H9 (cell line): ENCODE results near the gene TSC22D1. TPM values are rescaled to one million over a fixed set of nuclear protein-coding genes. Genes with fewer than 3 reads are reported as not detected.
A peak's percentile ranks its signal among the peaks of the same experiment; 100 is the strongest.

Experiments
- DNase-seq: peaks from one replicate; pipeline ENCODE4 v3.0.0-alpha.2; 2017
- H2AFZ ChIP-seq: one replicate; pipeline ENCODE4 v1.6.1; 2013; ENCODE audit warnings: mild to moderate bottlenecking, low read length, control low read depth, moderate library complexity
- H2AK5ac ChIP-seq: 2 replicates; pipeline ENCODE4 v1.6.1; 2013; ENCODE audit warnings: low read length, control low read depth, mixed read lengths; ENCODE audit not compliant: insufficient read length
- H2BK120ac ChIP-seq: one replicate; pipeline ENCODE4 v1.6.1; 2013; ENCODE audit warnings: low read depth, mild to moderate bottlenecking, low read length, control low read depth, inconsistent platforms; ENCODE audit not compliant: poor library complexity, severe bottlenecking
- H2BK12ac ChIP-seq: 2 replicates; pipeline ENCODE4 v1.6.1; 2013; ENCODE audit warnings: low read length, control low read depth, mixed read lengths, low read depth; ENCODE audit not compliant: insufficient read length
- H2BK15ac ChIP-seq: 2 replicates; pipeline ENCODE4 v1.6.1; 2013; ENCODE audit warnings: low read depth, low read length, control low read depth
- H2BK20ac ChIP-seq: one replicate; pipeline ENCODE4 v1.6.1; 2013; ENCODE audit warnings: low read depth, mild to moderate bottlenecking, low read length, control low read depth, inconsistent platforms; ENCODE audit not compliant: poor library complexity, severe bottlenecking
- H2BK5ac ChIP-seq: 2 replicates; pipeline ENCODE4 v1.6.1; 2013; ENCODE audit warnings: low read length, control low read depth, mixed read lengths; ENCODE audit not compliant: insufficient read length
- H3K14ac ChIP-seq: 2 replicates; pipeline ENCODE4 v1.6.1; 2013; ENCODE audit warnings: low read length, control low read depth; ENCODE audit not compliant: insufficient read depth
- H3K18ac ChIP-seq: 2 replicates; pipeline ENCODE4 v1.6.1; 2013; ENCODE audit warnings: low read depth, mild to moderate bottlenecking, mixed read lengths, low read length, control low read depth; ENCODE audit not compliant: insufficient read length
- H3K23ac ChIP-seq: 2 replicates; pipeline ENCODE4 v1.6.1; 2013; ENCODE audit warnings: low read length, control low read depth, mixed read lengths, low read depth; ENCODE audit not compliant: insufficient read length
- H3K23me2 ChIP-seq: 2 replicates; pipeline ENCODE4 v1.6.1; 2013; ENCODE audit warnings: low read depth, mild to moderate bottlenecking, mixed read lengths, low read length, control low read depth; ENCODE audit not compliant: insufficient read length, poor library complexity, severe bottlenecking
- H3K27ac ChIP-seq: 2 replicates; pipeline ENCODE4 v1.5.1; 2013; ENCODE audit warnings: low read length, control low read depth, mixed read lengths, low read depth; ENCODE audit not compliant: insufficient read length
- H3K27me3 ChIP-seq: 2 replicates; pipeline ENCODE4 v1.6.1; 2013; ENCODE audit warnings: low read length, control low read depth, inconsistent platforms; ENCODE audit not compliant: insufficient read depth
- H3K4ac ChIP-seq: 2 replicates; pipeline ENCODE4 v1.6.1; 2013; ENCODE audit warnings: low read depth, mild to moderate bottlenecking, control low read depth, inconsistent platforms, low read length, moderate library complexity
- H3K4me1 ChIP-seq: 2 replicates; pipeline ENCODE4 v1.6.1; 2013; ENCODE audit warnings: low read length, control low read depth, inconsistent platforms; ENCODE audit not compliant: insufficient read depth
- H3K4me2 ChIP-seq: 2 replicates; pipeline ENCODE4 v1.6.1; 2013; ENCODE audit warnings: low read length, control low read depth, mixed read lengths; ENCODE audit not compliant: insufficient read length, insufficient read depth
- H3K56ac ChIP-seq: 2 replicates; pipeline ENCODE4 v1.6.1; 2013; ENCODE audit warnings: low read depth, mild to moderate bottlenecking, mixed read lengths, low read length, control low read depth; ENCODE audit not compliant: insufficient read length
- H3K79me1 ChIP-seq: 2 replicates; pipeline ENCODE4 v1.6.1; 2013; ENCODE audit warnings: low read depth, mild to moderate bottlenecking, moderate library complexity, low read length, control low read depth, inconsistent platforms; ENCODE audit not compliant: insufficient read depth, poor library complexity, severe bottlenecking
- H3K79me2 ChIP-seq: 2 replicates; pipeline ENCODE4 v1.6.1; 2013; ENCODE audit warnings: low read length, control low read depth, inconsistent platforms; ENCODE audit not compliant: insufficient read depth
- H3K9ac ChIP-seq: 2 replicates; pipeline ENCODE4 v1.6.1; 2013; ENCODE audit warnings: low read length, control low read depth, mixed read lengths; ENCODE audit not compliant: insufficient read length; ENCODE audit errors: extremely low read depth
- H3K9me3 ChIP-seq: one replicate; pipeline ENCODE4 v1.6.1; 2013; ENCODE audit warnings: low read depth, low read length, inconsistent platforms; ENCODE audit not compliant: control insufficient read depth
- H3T11ph ChIP-seq: one replicate; pipeline ENCODE4 v1.6.1; 2013; ENCODE audit warnings: mild to moderate bottlenecking, low read length, control low read depth, inconsistent platforms
- H4K20me1 ChIP-seq: one replicate; pipeline ENCODE4 v1.6.1; 2013; ENCODE audit not compliant: control insufficient read depth, insufficient read length, insufficient read depth
- H4K5ac ChIP-seq: 2 replicates; pipeline ENCODE4 v1.6.1; 2013; ENCODE audit warnings: low read depth, mild to moderate bottlenecking, mixed read lengths, low read length, control low read depth; ENCODE audit not compliant: insufficient read length
- H4K8ac ChIP-seq: replicated peaks from 2 replicates; pipeline ENCODE4 v1.6.1; 2013; ENCODE audit warnings: low read length, control low read depth, mixed read lengths, low read depth; ENCODE audit not compliant: insufficient read length
- H4K91ac ChIP-seq: 2 replicates; pipeline ENCODE4 v1.6.1; 2013; ENCODE audit warnings: low read depth, mild to moderate bottlenecking, moderate library complexity, mixed read lengths, low read length, control low read depth; ENCODE audit not compliant: insufficient read length
- H3K27ac Mint-ChIP-seq, 3 experiments: 2 replicates in 2 of 3; 3 replicates in 1 of 3; pipeline ENCODE4 v1.8.0; 2020 to 2021; ENCODE audit warnings: mixed read lengths in 3 of 3, mild to moderate bottlenecking in 1 of 3, moderate library complexity in 1 of 3
- H3K27me3 Mint-ChIP-seq: 2 replicates; pipeline ENCODE4 v1.8.0; 2021; ENCODE audit warnings: low read depth, mild to moderate bottlenecking, moderate library complexity, mixed read lengths
- H3K36me3 Mint-ChIP-seq, 3 experiments: 2 replicates in 2 of 3; 3 replicates in 1 of 3; pipeline ENCODE4 v1.8.0; 2020 to 2021; ENCODE audit warnings: low read depth in 3 of 3, mixed read lengths in 3 of 3; ENCODE audit not compliant: insufficient read depth in 1 of 3
- H3K4me1 Mint-ChIP-seq, 2 experiments: 2 replicates each; pipeline ENCODE4 v1.8.0; 2020; ENCODE audit warnings: mixed read lengths in 2 of 2
- H3K4me3 Mint-ChIP-seq, 2 experiments: 2 replicates in 1 of 2; 3 replicates in 1 of 2; pipeline ENCODE4 v1.8.0; 2020 to 2021; ENCODE audit warnings: mild to moderate bottlenecking in 2 of 2, mixed read lengths in 2 of 2, moderate library complexity in 1 of 2
- H3K9me3 Mint-ChIP-seq, 2 experiments: 2 replicates in 1 of 2; 3 replicates in 1 of 2; pipeline ENCODE4 v1.8.0; 2020; ENCODE audit warnings: mild to moderate bottlenecking in 2 of 2, mixed read lengths in 2 of 2, moderate library complexity in 1 of 2
- CTCF ChIP-seq: fragments of 200-600 bp; sonication (generic); conservative IDR thresholded peaks from 3 replicates; pipeline ENCODE4 v1.8.0; 2021; ENCODE audit warnings: antibody characterized with exemption, mild to moderate bottlenecking
- WGBS: extraction: QIAGEN DNeasy Blood & Tissue Kit; methylation state at CpG from one replicate; pipeline ENCODE4 v1.1.7; 2013; ENCODE audit warnings: missing lambda C conversion rate, low lambda C conversion rate, mixed read lengths; ENCODE audit not compliant: insufficient read length; ENCODE audit errors: extremely low coverage; 5-methylcytosine and 5-hydroxymethylcytosine counted together
- total RNA-seq: library from RNA; stranded (reverse); gene quantifications from 2 replicates; pipeline ENCODE4 v1.2.1, GENCODE V29; 2021

The TSC22D1 gene
- total RNA-seq, 1 experiment from 2014 or later: 76.7 TPM

DNA sequence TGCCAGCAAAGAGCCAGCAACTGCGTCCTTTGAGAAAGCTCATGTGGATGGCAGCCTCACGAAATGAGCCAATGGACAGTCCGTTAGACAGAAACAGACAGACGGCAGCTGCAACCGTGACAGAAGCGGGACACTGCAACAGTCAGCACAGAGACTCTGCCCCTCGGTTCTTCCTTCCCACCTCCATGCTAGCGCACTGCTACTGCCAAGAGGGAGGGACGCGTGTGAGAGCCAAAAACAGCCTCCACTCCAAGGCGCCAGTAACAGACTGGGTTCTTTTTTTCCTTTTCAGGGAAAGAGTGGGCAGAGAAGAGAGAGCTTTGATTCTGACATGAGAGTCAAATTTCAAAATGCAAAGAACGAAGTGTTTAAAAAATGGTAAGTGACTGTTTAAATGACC is 125.0 kb downstream of the TSC22D1 start:
- no peak overlapping the region for H3K14ac ChIP-seq
- peaks cover under 1 to 8% (median 4%) of the 10 kb centered on the region in 3 experiments; a peak in 6 of 7 replicates for H3K36me3 Mint-ChIP-seq
- H3K79me2 ChIP-seq: no peaks in the 10 kb centered on the region
- no peak overlapping the region for H4K8ac ChIP-seq
- H3K4me2 ChIP-seq: no peak overlapping the region
- no peaks in the 10 kb centered on the region; the same call in 1 of the 2 replicates for H3K27me3 Mint-ChIP-seq
- TF ChIP-seq CTCF: no peak
- no peak overlapping the region for H2BK15ac ChIP-seq
- no peak overlapping the region for H3K4me3 Mint-ChIP-seq
- WGBS: no CpG with 5 or more reads among the region's 12 CpGs
- no peak overlapping the region for H3K9ac ChIP-seq
- H3K27ac ChIP-seq: no peak overlapping the region
- DNase-seq: no peak
- H2AK5ac ChIP-seq: no peak overlapping the region
- H3K23me2 ChIP-seq: no peaks in the 10 kb centered on the region
- 0 out of 2 replicates have a peak, but pooled peaks cover 2% of the 10 kb centered on the region for H3K4me1 ChIP-seq
- H3T11ph ChIP-seq: no peak overlapping the region
- no peak overlapping the region for H3K18ac ChIP-seq
- no peak overlapping the region for H2BK120ac ChIP-seq
- H2BK12ac ChIP-seq: no peak overlapping the region
- H3K56ac ChIP-seq: no peak overlapping the region
- no peaks in the 10 kb centered on the region for H4K20me1 ChIP-seq
- H3K27me3 ChIP-seq: no peaks in the 10 kb centered on the region
- H2AFZ ChIP-seq: no peak overlapping the region
- no peak overlapping the region for H4K5ac ChIP-seq
- no peak overlapping the region for H4K91ac ChIP-seq
- no peak overlapping the region for H3K23ac ChIP-seq
- H3K4ac ChIP-seq: no peak overlapping the region
- H3K9me3 Mint-ChIP-seq: no peaks in the 10 kb centered on the region
- peaks cover 7 to 12% of the 10 kb centered on the region in 2 experiments; a peak in 3 of 4 replicates for H3K4me1 Mint-ChIP-seq
- no peaks in the 10 kb centered on the region for H3K9me3 ChIP-seq
- no peak overlapping the region for H2BK20ac ChIP-seq
- H3K27ac Mint-ChIP-seq: peak overlapping the region in 2 of 3 experiments; percentile 10 to 24; a peak in 2 of 7 replicates
- H2BK5ac ChIP-seq: no peak overlapping the region
- H3K79me1 ChIP-seq: peaks cover 6% of the 10 kb centered on the region
